Body of pancreas (tissue), 4 donors: Measurements from ENCODE around the gene PSPC1. TPM values are rescaled to one million over a fixed set of nuclear protein-coding genes. Genes with fewer than 3 reads are reported as not detected.
A peak's percentile ranks its signal among the peaks of the same experiment; 100 is the strongest.
"Not testable (repeated sequence)": the region's sequence is repeated elsewhere in the genome, so short reads cannot be mapped to it uniquely, and the experiment has no call there.

Experiments used
- ATAC-seq: fragments of 150-250 bp; one replicate; pipeline ENCODE4 v1.9.1; 2016
- DNase-seq, 4 donors: peaks; one replicate each; pipeline ENCODE4 v3.0.0-alpha.2; 2019
- H3K27ac ChIP-seq, 4 donors: fragments of 200-600 bp; sonication (generic); 1 replicate in 3 of 4; 2 replicates in 1 of 4; pipeline versions ENCODE4 v1.5.1 to v1.6.1; 2016 to 2019; ENCODE audit warnings: mild to moderate bottlenecking in 1 of 4, mixed read lengths in 1 of 4, moderate library complexity in 1 of 4
- H3K27me3 ChIP-seq, 2 donors: fragments of 200-600 bp; sonication (generic); one replicate each; pipeline ENCODE4 v1.6.0; 2016; ENCODE audit warnings: mild to moderate bottlenecking in 1 of 2
- H3K36me3 ChIP-seq, 2 donors: fragments of 200-600 bp; sonication (generic); replicated peaks in 1 of 2; 2 replicates each; pipeline ENCODE4 v1.5.1; 2016; ENCODE audit warnings: low read depth in 2 of 2; ENCODE audit not compliant: insufficient read depth in 1 of 2
- H3K4me1 ChIP-seq: fragments of 200-600 bp; sonication (generic); one replicate; pipeline ENCODE4 v1.6.0; 2016
- H3K4me3 ChIP-seq, 2 donors: fragments of 200-600 bp; sonication (generic); 1 replicate in 1 of 2; 2 replicates in 1 of 2; pipeline ENCODE4 v1.5.1; 2016 to 2019
- H3K9me3 ChIP-seq, 3 donors: fragments of 200-600 bp; sonication (generic); 1 replicate in 2 of 3; 2 replicates in 1 of 3; pipeline ENCODE4 v1.5.1; 2016
- CTCF ChIP-seq, 7 experiments: fragments of 450-650 bp in 4 of 7; fragments of 200-600 bp in 3 of 7; sonication (generic) in 3 of 7; IDR thresholded peaks; one replicate each; pipeline ENCODE4 v1.5.1; 2016 to 2019; ENCODE audit warnings: antibody characterized with exemption in 7 of 7
- POLR2A ChIP-seq, 3 donors: fragments of 450-650 bp; IDR thresholded peaks; one replicate each; pipeline ENCODE4 v1.6.1; 2016; ENCODE audit warnings: antibody characterized with exemption in 3 of 3, mild to moderate bottlenecking in 2 of 3
- WGBS, 2 donors: methylation state at CpG; one replicate each; pipeline ENCODE4 v1.1.5; 2017; 5-methylcytosine and 5-hydroxymethylcytosine counted together
- intact Hi-C: fragments of 100-400 bp; cut with DNase I; formaldehyde crosslinking; loops from one replicate; pipeline ENCODE4 v1.15.1; 2023
- total RNA-seq, 2 donors: library from RNA; depleted of rRNA; stranded (reverse); fragments of >200 nt; gene quantifications; one replicate each; pipeline ENCODE4 v1.1.0, GENCODE V29; 2016

PSPC1 gene
- total RNA-seq, 2 donors from 2014 or later = 37.1 to 72.5 TPM

- Histone ChIP-seq H3K4me1 (no peaks in the 10 kb centered on the region), H3K27ac (no peak overlapping the region), H3K4me3 (no peak overlapping the region), H3K27me3 (no peaks in the 10 kb centered on the region), H3K9me3 (no peaks in the 10 kb centered on the region), H3K36me3 (no peaks in the 10 kb centered on the region)
- intact Hi-C loops = no loop called here
- 68 to 70% methylated on average over 3 of the region's 3 CpGs for WGBS, 2 donors
- TF ChIP-seq CTCF (IDR thresholded peaks at IDR 0.05) = no peak
- TF ChIP-seq POLR2A (IDR thresholded peaks at IDR 0.05) = no peak
- DNase-seq (no peak), ATAC-seq (no peak)
Observed at GRCh38 chr13:19695829-19696228, 86.9 kb downstream of the PSPC1 start.

GRCh38 chr13:19695428-19695827, 87.3 kb downstream of the PSPC1 start:
- no peak for ATAC-seq
- intact Hi-C loops = no loop called here
- Histone ChIP-seq H3K36me3 (no peaks in the 10 kb centered on the region), H3K4me1 (no peaks in the 10 kb centered on the region), H3K4me3 (no peak overlapping the region), H3K27me3 (no peaks in the 10 kb centered on the region), H3K9me3 (no peaks in the 10 kb centered on the region), H3K27ac (no peak overlapping the region)
- WGBS, 2 donors = 81 to 90% methylated on average over 1 of the region's 1 CpG
- TF ChIP-seq CTCF (IDR thresholded peaks at IDR 0.05) = no peak
- TF ChIP-seq POLR2A (IDR thresholded peaks at IDR 0.05) = no peak
- no peak for DNase-seq

GRCh38 chr13:19691447-19691846, 91.3 kb downstream of the PSPC1 start:
- H3K27me3 ChIP-seq, H3K9me3 ChIP-seq, H3K4me1 ChIP-seq, H3K36me3 ChIP-seq, DNase-seq, H3K4me3 ChIP-seq, intact Hi-C loops, ATAC-seq, H3K27ac ChIP-seq: not testable (repeated sequence)
- WGBS, 2 donors = 94 to 98% methylated on average over 8 of the region's 8 CpGs

GRCh38 chr13:19685437-19685836, 97.3 kb downstream of the PSPC1 start:
- Histone ChIP-seq H3K36me3 (no peaks in the 10 kb centered on the region), H3K27ac (peak overlapping the region in 1 of 4 donors; percentile 39), H3K4me3 (no peak overlapping the region), H3K9me3 (no peaks in the 10 kb centered on the region), H3K27me3 (no peaks in the 10 kb centered on the region), H3K4me1 (peaks cover 11% of the 10 kb centered on the region)
- intact Hi-C loops = no loop called here
- no peak for TF ChIP-seq POLR2A (IDR thresholded peaks at IDR 0.05)
- TF ChIP-seq CTCF (IDR thresholded peaks at IDR 0.05) = no peak
- DNase-seq (no peak), ATAC-seq (no peak)

GRCh38 chr13:19685034-19685433, 97.7 kb downstream of the PSPC1 start:
- WGBS, 2 donors = 18 to 22% methylated on average over 5 of the region's 5 CpGs
- DNase-seq = peak; percentile 64 to 82 (median 71)
- no peak overlapping the region for H3K4me3 ChIP-seq
- intact Hi-C loops = no loop called here
- no peaks in the 10 kb centered on the region for H3K36me3 ChIP-seq
- peak overlapping the region in 1 of 4 donors; percentile 39 for H3K27ac ChIP-seq
- H3K4me1 ChIP-seq = peaks cover 11% of the 10 kb centered on the region
- H3K9me3 ChIP-seq = no peaks in the 10 kb centered on the region
- ATAC-seq = peak; percentile 69
- no peak for TF ChIP-seq POLR2A (IDR thresholded peaks at IDR 0.05)
- no peak for TF ChIP-seq CTCF (IDR thresholded peaks at IDR 0.05)
- H3K27me3 ChIP-seq = no peaks in the 10 kb centered on the region
